GM23338 (cell line): Measurements from ENCODE around the gene ENOX1. TPM values are rescaled to one million over a fixed set of nuclear protein-coding genes. Genes with fewer than 3 reads are reported as not detected.

ENCODE experiments used
- ATAC-seq: fragments of 200-7000 bp; cut with Tn5 transposase; 3 replicates; pipeline ENCODE4 v1.9.1; 2020
- DNase-seq: peaks from one replicate; pipeline ENCODE4 v3.0.0-alpha.2; 2015; ENCODE audit warnings: low spot score
- H2AFZ ChIP-seq: fragments of 200-600 bp; sonication (generic); 2 replicates; pipeline ENCODE4 v1.8.0; 2016; ENCODE audit warnings: antibody characterized with exemption, mild to moderate bottlenecking, moderate library complexity
- H3F3A ChIP-seq: fragments of 200-600 bp; sonication (generic); replicated peaks from 2 replicates; pipeline ENCODE4 v1.8.0; 2017; ENCODE audit warnings: antibody characterized with exemption, mixed run types, low read depth
- H3K27ac ChIP-seq: fragments of 200-600 bp; sonication (generic); 2 replicates; pipeline ENCODE4 v1.6.1; 2016; ENCODE audit warnings: low read depth
- H3K27me3 ChIP-seq: fragments of 200-600 bp; sonication (generic); 2 replicates; pipeline ENCODE4 v1.8.0; 2016; ENCODE audit warnings: mild to moderate bottlenecking, mixed run types, moderate library complexity; ENCODE audit not compliant: insufficient read depth
- H3K36me3 ChIP-seq: fragments of 200-600 bp; sonication (generic); 2 replicates; pipeline ENCODE4 v1.8.0; 2016; ENCODE audit warnings: mild to moderate bottlenecking; ENCODE audit not compliant: insufficient read depth
- H3K4me1 ChIP-seq: fragments of 200-600 bp; sonication (generic); 2 replicates; pipeline ENCODE4 v1.8.0; 2016; ENCODE audit warnings: mild to moderate bottlenecking, moderate library complexity; ENCODE audit not compliant: insufficient read depth
- H3K4me2 ChIP-seq: fragments of 200-600 bp; sonication (generic); 2 replicates; pipeline ENCODE4 v1.7.1; 2017; ENCODE audit warnings: mixed run types
- H3K4me3 ChIP-seq: fragments of 200-600 bp; sonication (generic); 2 replicates; pipeline ENCODE4 v1.6.1; 2016; ENCODE audit warnings: mixed run types
- H3K79me2 ChIP-seq: fragments of 200-600 bp; sonication (generic); replicated peaks from 2 replicates; pipeline ENCODE4 v1.8.0; 2017; ENCODE audit warnings: mild to moderate bottlenecking; ENCODE audit not compliant: insufficient read depth
- H3K9me2 ChIP-seq: fragments of 200-600 bp; sonication (generic); 2 replicates; pipeline ENCODE4 v1.8.0; 2017; ENCODE audit not compliant: insufficient read depth
- H4K20me1 ChIP-seq: fragments of 200-600 bp; sonication (generic); replicated peaks from 2 replicates; pipeline ENCODE4 v1.8.0; 2017; ENCODE audit warnings: mild to moderate bottlenecking; ENCODE audit not compliant: insufficient read depth
- H3K27ac Mint-ChIP-seq: 2 replicates; pipeline ENCODE4 v1.8.0; 2020; ENCODE audit warnings: inconsistent platforms, mild to moderate bottlenecking, moderate library complexity, mixed read lengths
- H3K27me3 Mint-ChIP-seq: 3 replicates; pipeline ENCODE4 v1.8.0; 2022; ENCODE audit warnings: low read depth, mild to moderate bottlenecking, moderate library complexity, mixed read lengths, inconsistent platforms; ENCODE audit not compliant: insufficient read depth, poor library complexity
- H3K36me3 Mint-ChIP-seq: 3 replicates; pipeline ENCODE4 v1.8.0; 2021; ENCODE audit warnings: low read depth, mild to moderate bottlenecking, inconsistent platforms, moderate library complexity, mixed read lengths
- H3K4me1 Mint-ChIP-seq: 3 replicates; pipeline ENCODE4 v1.8.0; 2020; ENCODE audit warnings: mild to moderate bottlenecking, inconsistent platforms, mixed read lengths
- H3K4me3 Mint-ChIP-seq: 3 replicates; pipeline ENCODE4 v1.8.0; 2021; ENCODE audit warnings: moderate library complexity, mild to moderate bottlenecking, inconsistent platforms, mixed read lengths
- H3K9me3 Mint-ChIP-seq: 3 replicates; pipeline ENCODE4 v1.8.0; 2020; ENCODE audit warnings: moderate library complexity, mild to moderate bottlenecking, inconsistent platforms, mixed read lengths
- CREB1 ChIP-seq: fragments of 250-450 bp; sonication (Bioruptor Pico); IDR thresholded peaks from 2 replicates; pipeline ENCODE4 v1.5.0; 2020; ENCODE audit warnings: low read depth, mild to moderate bottlenecking, moderate library complexity
- CTCF ChIP-seq, 2 experiments: fragments of 200-600 bp in 1 of 2; sonication (generic) in 1 of 2; conservative IDR thresholded peaks; 2 replicates each; pipeline versions ENCODE4 v1.5.1 to v1.6.1; 2016 to 2017; ENCODE audit warnings: antibody characterized with exemption in 2 of 2, low read depth in 2 of 2, mild to moderate bottlenecking in 2 of 2, moderate library complexity in 1 of 2
- ETS1 ChIP-seq: IDR thresholded peaks from 2 replicates; pipeline ENCODE4 v1.6.1; 2016; ENCODE audit warnings: antibody characterized with exemption
- EZH2 ChIP-seq: fragments of 200-600 bp; sonication (generic); IDR thresholded peaks from one replicate; pipeline ENCODE4 v1.8.0; 2017; ENCODE audit warnings: antibody characterized with exemption, mild to moderate bottlenecking, low read depth; ENCODE audit not compliant: unreplicated experiment
- EZH2phosphoT487 ChIP-seq: fragments of 200-600 bp; sonication (generic); IDR thresholded peaks from one replicate; pipeline ENCODE4 v1.8.1; 2018; ENCODE audit warnings: antibody characterized with exemption; ENCODE audit not compliant: unreplicated experiment
- JUNB ChIP-seq: IDR thresholded peaks from one replicate; pipeline ENCODE4 v1.6.1; 2016; ENCODE audit warnings: antibody characterized with exemption; ENCODE audit not compliant: unreplicated experiment
- NANOG ChIP-seq: IDR thresholded peaks from 2 replicates; pipeline ENCODE4 v1.6.1; 2016; ENCODE audit warnings: antibody characterized with exemption, borderline replicate concordance
- POLR2AphosphoS5 ChIP-seq: IDR thresholded peaks from 2 replicates; pipeline ENCODE4 v1.6.1; 2016; ENCODE audit warnings: antibody characterized with exemption, low read depth
- REST ChIP-seq: IDR thresholded peaks from one replicate; pipeline ENCODE4 v1.6.1; 2018; ENCODE audit warnings: antibody characterized with exemption; ENCODE audit not compliant: unreplicated experiment
- STAT1 ChIP-seq: IDR thresholded peaks from one replicate; pipeline ENCODE4 v1.6.1; 2016; ENCODE audit warnings: antibody characterized with exemption; ENCODE audit not compliant: unreplicated experiment
- ZNF114 ChIP-seq: fragments of 250-450 bp; sonication (Bioruptor Pico); IDR thresholded peaks from 2 replicates; pipeline ENCODE4 v1.5.0; 2020; ENCODE audit warnings: mild to moderate bottlenecking, moderate library complexity
- ZNF331 ChIP-seq: fragments of 250-450 bp; sonication (Bioruptor Pico); IDR thresholded peaks from 2 replicates; pipeline ENCODE4 v1.5.0; 2020; ENCODE audit warnings: low read depth, mild to moderate bottlenecking, moderate library complexity
- ZNF462 ChIP-seq: fragments of 250-450 bp; sonication (Bioruptor Pico); IDR thresholded peaks from 2 replicates; pipeline ENCODE4 v1.5.0; 2020; ENCODE audit warnings: mild to moderate bottlenecking, moderate library complexity
- polyA plus RNA-seq: library from polyadenylated mRNA; unstranded; fragments of >200 nt; fragmentation: Nextera tagmentation; extraction: Ambion mirVana; gene quantifications from 2 replicates; pipeline ENCODE4 v1.2.1, GENCODE V29; 2016
- total RNA-seq: library from RNA; depleted of rRNA; stranded (reverse); fragments of >200 nt; shearing (Covaris generic); gene quantifications from 2 replicates; pipeline ENCODE4 v1.2.3, GENCODE V29; 2014

Gene ENOX1
- total and polyA plus RNA-seq, 2 experiments from 2014 or later: 0.66 to 0.81 TPM

GRCh38 chr13:43223216-43223615 lies 563.6 kb downstream of the ENOX1 start:
- Histone ChIP-seq H4K20me1 (no peaks in the 10 kb centered on the region), H3K4me2 (no peak overlapping the region), H3F3A (no peaks in the 10 kb centered on the region), H3K27me3 (no peaks in the 10 kb centered on the region), H3K79me2 (no peaks in the 10 kb centered on the region), H3K36me3 (no peaks in the 10 kb centered on the region), H3K9me2 (peaks cover 2% of the 10 kb centered on the region; the same call in 1 of the 2 replicates), H3K4me1 (no peaks in the 10 kb centered on the region), H2AFZ (no peak overlapping the region), H3K27ac (no peak overlapping the region), H3K4me3 (no peak overlapping the region)
- H3K27ac Mint-ChIP-seq: no peak overlapping the region
- ATAC-seq (no peak), DNase-seq (no peak)
- no peaks in the 10 kb centered on the region for H3K9me3 Mint-ChIP-seq
- no peak for TF ChIP-seq CREB1 (CRISPR knock-in tag)
- TF ChIP-seq EZH2: no peak
- TF ChIP-seq CTCF (conservative IDR thresholded peaks at IDR 0.05; ENCODE audit: low read depth in 2 of 2): no peak
- no peak for TF ChIP-seq NANOG
- no peak for TF ChIP-seq ZNF331 (CRISPR knock-in tag)
- no peak for TF ChIP-seq JUNB
- TF ChIP-seq REST: no peak
- TF ChIP-seq ETS1: no peak
- no peak for TF ChIP-seq STAT1
- TF ChIP-seq ZNF462 (CRISPR knock-in tag): no peak
- no peak for TF ChIP-seq ZNF114 (CRISPR knock-in tag)
- TF ChIP-seq POLR2AphosphoS5: no peak
- no peak for TF ChIP-seq EZH2phosphoT487
- no peaks in the 10 kb centered on the region for H3K36me3 Mint-ChIP-seq
- peaks cover 3% of the 10 kb centered on the region for H3K4me1 Mint-ChIP-seq
- H3K4me3 Mint-ChIP-seq: no peak overlapping the region
- H3K27me3 Mint-ChIP-seq: peaks cover 4% of the 10 kb centered on the region
